HepG2 (cell line): Measurements from ENCODE around the gene ZFAND6. TPM values are rescaled to one million over a fixed set of nuclear protein-coding genes. Genes with fewer than 3 reads are reported as not detected.

Experiments used
- ARID2 ChIP-seq: sonication (generic); formaldehyde crosslinking; IDR thresholded peaks from 2 replicates; pipeline ENCODE4 v1.8.1; 2022; ENCODE audit warnings: mild to moderate bottlenecking, missing genetic modification reagents, borderline replicate concordance
- FOXC1 ChIP-seq: sonication (generic); formaldehyde crosslinking; IDR thresholded peaks from 2 replicates; pipeline ENCODE4 v1.8.0; 2022; ENCODE audit warnings: mild to moderate bottlenecking, missing genetic modification reagents, borderline replicate concordance
- HDAC1 ChIP-seq: sonication (generic); formaldehyde crosslinking; IDR thresholded peaks from 2 replicates; pipeline ENCODE4 v1.5.1; 2020; ENCODE audit warnings: mild to moderate bottlenecking, missing genetic modification reagents
- MBNL3 ChIP-seq: fragments of 250-450 bp; sonication (Bioruptor Pico); conservative IDR thresholded peaks from 2 replicates; pipeline ENCODE4 v1.8.0; 2022; ENCODE audit warnings: mild to moderate bottlenecking, inconsistent platforms
- NFKB2 ChIP-seq: sonication (generic); formaldehyde crosslinking; IDR thresholded peaks from 2 replicates; pipeline ENCODE4 v1.4.0; 2020; ENCODE audit warnings: missing genetic modification reagents, borderline replicate concordance
- POGZ ChIP-seq: sonication (generic); formaldehyde crosslinking; IDR thresholded peaks from 2 replicates; pipeline ENCODE4 v1.4.0; 2020; ENCODE audit warnings: mild to moderate bottlenecking, missing genetic modification reagents
- POLR2G ChIP-seq: fragments of 200-400 bp; formaldehyde crosslinking; IDR thresholded peaks from 2 replicates; pipeline ENCODE4 v1.6.1; 2018; ENCODE audit warnings: mild to moderate bottlenecking, low read depth, low read length, moderate library complexity
- RBFOX2 ChIP-seq: fragments of 200-400 bp; formaldehyde crosslinking; IDR thresholded peaks from 2 replicates; pipeline ENCODE4 v1.6.1; 2017; ENCODE audit warnings: low read depth, mild to moderate bottlenecking, low read length
- RXRA ChIP-seq: sonication (generic); formaldehyde crosslinking; IDR thresholded peaks from 2 replicates; pipeline ENCODE4 v1.5.1; 2020; ENCODE audit warnings: missing genetic modification reagents
- SALL2 ChIP-seq: sonication (generic); formaldehyde crosslinking; IDR thresholded peaks from 2 replicates; pipeline ENCODE4 v1.8.1; 2023; ENCODE audit warnings: mild to moderate bottlenecking, missing genetic modification reagents, inconsistent platforms
- SMAD3 ChIP-seq: sonication (generic); formaldehyde crosslinking; IDR thresholded peaks from 2 replicates; pipeline ENCODE4 v1.4.0; 2020; ENCODE audit warnings: missing genetic modification reagents
- TBX2 ChIP-seq: sonication (generic); formaldehyde crosslinking; IDR thresholded peaks from 2 replicates; pipeline ENCODE4 v1.5.0; 2020; ENCODE audit warnings: missing genetic modification reagents, mild to moderate bottlenecking, borderline replicate concordance
- ZFP90 ChIP-seq: sonication (generic); formaldehyde crosslinking; IDR thresholded peaks from 2 replicates; pipeline ENCODE4 v1.8.0; 2022; ENCODE audit warnings: missing genetic modification reagents, mild to moderate bottlenecking, inconsistent platforms, borderline replicate concordance
- ZNF225 ChIP-seq: sonication (generic); formaldehyde crosslinking; IDR thresholded peaks from 2 replicates; pipeline ENCODE4 v1.4.0; 2020; ENCODE audit warnings: mild to moderate bottlenecking, missing genetic modification reagents
- ZNF383 ChIP-seq: sonication (generic); formaldehyde crosslinking; IDR thresholded peaks from 2 replicates; pipeline ENCODE4 v1.4.0; 2020; ENCODE audit warnings: missing genetic modification reagents, mild to moderate bottlenecking, borderline replicate concordance
- polyA plus RNA-seq, 8 experiments: library from polyadenylated mRNA; depleted of rRNA in 3 of 8; stranded (reverse) in 7 of 8; unstranded in 1 of 8; fragments of >200 nt; fragmentation: Illumina TruSeq in 4 of 8; extraction: Trizol in 4 of 8; gene quantifications; 2 replicates each; pipeline versions ENCODE4 v1.2.1 to v1.2.3, GENCODE V29; 2011 to 2016; ENCODE audit warnings: low read depth in 4 of 8, missing spikeins in 1 of 8, mixed read lengths in 1 of 8; ENCODE audit not compliant: insufficient read depth in 1 of 8
- total RNA-seq, 5 experiments: library from RNA; depleted of rRNA; stranded (reverse); fragments of >200 nt; fragmentation: Illumina TruSeq; extraction: Trizol; gene quantifications; 2 replicates each; pipeline ENCODE4 v1.2.3, GENCODE V29; 2016; ENCODE audit warnings: low read depth in 1 of 5
- TF ChIP-seq, protein P1 (sequence below), 2 experiments: sonication (generic) in 1 of 2; formaldehyde crosslinking in 1 of 2; IDR thresholded peaks; 2 replicates each; pipeline versions ENCODE4 v1.4.0 to v1.6.1; 2018 to 2020; ENCODE audit warnings: missing genetic modification reagents in 2 of 2, borderline replicate concordance in 1 of 2, low read depth in 1 of 2, mild to moderate bottlenecking in 1 of 2, missing biosample characterization in 1 of 2
- TF ChIP-seq, protein P2 (sequence below): sonication (generic); formaldehyde crosslinking; IDR thresholded peaks from 2 replicates; pipeline ENCODE4; 2020; ENCODE audit warnings: missing genetic modification reagents, mild to moderate bottlenecking, borderline replicate concordance
- TF ChIP-seq, protein P3 (sequence below): sonication (generic); formaldehyde crosslinking; IDR thresholded peaks from 2 replicates; pipeline ENCODE4 v1.4.0; 2020; ENCODE audit warnings: mild to moderate bottlenecking, missing genetic modification reagents
- TF ChIP-seq, protein P4 (sequence below): sonication (generic); formaldehyde crosslinking; IDR thresholded peaks from 2 replicates; pipeline ENCODE4 v1.8.1; 2023; ENCODE audit warnings: mild to moderate bottlenecking, missing genetic modification reagents

The ZFAND6 gene
- total and polyA plus RNA-seq, 2 of the 13 experiments (the other 11 are each of a cell fraction or from before 2014, with no cell fraction given) = 84.2 to 115 TPM

DNA sequence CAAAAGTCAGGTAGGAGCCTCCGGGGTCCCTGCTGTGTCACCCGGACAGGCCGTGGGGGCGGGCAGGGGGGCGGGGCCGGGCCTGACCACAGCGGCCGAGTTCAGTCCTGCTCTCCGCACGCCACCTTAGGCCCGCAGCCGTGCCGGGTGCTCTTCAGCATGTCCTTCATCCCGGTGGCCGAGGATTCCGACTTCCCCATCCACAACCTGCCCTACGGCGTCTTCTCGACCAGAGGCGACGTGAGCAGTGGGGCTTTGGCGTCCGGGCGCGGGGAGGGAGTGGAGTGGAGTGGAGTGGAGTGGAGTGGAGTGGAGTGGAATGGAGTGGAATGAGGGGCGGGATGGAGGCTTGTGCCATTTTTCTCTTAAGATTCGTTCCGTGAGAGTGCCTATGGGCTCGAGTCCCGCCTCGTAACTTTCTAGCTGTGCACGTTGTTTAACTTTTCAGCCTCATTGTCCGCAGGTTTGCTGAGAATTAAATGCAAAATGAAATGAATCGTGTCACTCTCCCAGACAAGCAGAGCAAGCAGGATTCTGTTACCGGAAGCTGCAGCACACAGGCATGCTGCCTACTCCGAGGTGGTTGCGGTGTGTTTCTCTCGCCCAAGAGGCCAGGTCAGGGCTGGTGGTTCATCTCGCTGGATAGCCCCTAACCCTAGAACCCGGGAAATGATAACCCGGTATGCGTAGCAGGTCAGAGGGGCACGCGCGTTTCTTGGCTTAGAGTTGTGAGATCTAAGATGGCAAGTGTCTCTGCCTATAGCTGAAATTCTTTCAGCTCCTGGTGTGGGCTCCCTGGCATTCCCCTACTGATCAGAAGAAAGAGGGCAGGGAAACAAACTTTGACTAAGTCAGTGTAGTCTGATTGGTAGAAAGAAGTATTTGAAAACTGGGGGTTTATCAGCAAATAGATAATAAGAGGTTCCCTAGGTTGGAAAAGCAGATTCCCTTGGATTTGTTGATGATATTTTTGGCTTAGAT, 93.7 kb downstream of the ZFAND6 start, which contains the start of gene FAH (continued):
- TF ChIP-seq, protein P1, sequence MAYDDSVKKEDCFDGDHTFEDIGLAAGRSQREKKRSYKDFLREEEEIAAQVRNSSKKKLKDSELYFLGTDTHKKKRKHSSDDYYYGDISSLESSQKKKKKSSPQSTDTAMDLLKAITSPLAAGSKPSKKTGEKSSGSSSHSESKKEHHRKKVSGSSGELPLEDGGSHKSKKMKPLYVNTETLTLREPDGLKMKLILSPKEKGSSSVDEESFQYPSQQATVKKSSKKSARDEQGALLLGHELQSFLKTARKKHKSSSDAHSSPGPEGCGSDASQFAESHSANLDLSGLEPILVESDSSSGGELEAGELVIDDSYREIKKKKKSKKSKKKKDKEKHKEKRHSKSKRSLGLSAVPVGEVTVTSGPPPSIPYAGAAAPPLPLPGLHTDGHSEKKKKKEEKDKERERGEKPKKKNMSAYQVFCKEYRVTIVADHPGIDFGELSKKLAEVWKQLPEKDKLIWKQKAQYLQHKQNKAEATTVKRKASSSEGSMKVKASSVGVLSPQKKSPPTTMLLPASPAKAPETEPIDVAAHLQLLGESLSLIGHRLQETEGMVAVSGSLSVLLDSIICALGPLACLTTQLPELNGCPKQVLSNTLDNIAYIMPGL (CRISPR knock-in tag; IDR thresholded peaks at IDR 0.05; ENCODE audit: borderline replicate concordance in 1 of 2, low read depth in 1 of 2) = 0 out of 4 replicates have a peak, but pooled peaks of 1 of the 2 experiments have one; percentile 45
- TF ChIP-seq FOXC1 (CRISPR knock-in tag) = peak; percentile 86
- peak; percentile 72 for TF ChIP-seq POLR2G
- peak; percentile 53; the same call in 1 of the 2 replicates for TF ChIP-seq TBX2 (CRISPR knock-in tag)
- no peak for TF ChIP-seq MBNL3 (CRISPR knock-in tag)
- peak; percentile 74; the same call in 1 of the 2 replicates for TF ChIP-seq POGZ (CRISPR knock-in tag)
- 0 out of 2 replicates have a peak, but pooled peaks have one; percentile 84 for TF ChIP-seq ARID2 (CRISPR knock-in tag)
- peak; percentile 43 for TF ChIP-seq SALL2 (CRISPR knock-in tag)
- peak; percentile 67; the same call in 1 of the 2 replicates for TF ChIP-seq NFKB2 (CRISPR knock-in tag)
- peak; percentile 74 for TF ChIP-seq HDAC1 (CRISPR knock-in tag)
- TF ChIP-seq ZNF383 = no peak
- TF ChIP-seq, protein P2, sequence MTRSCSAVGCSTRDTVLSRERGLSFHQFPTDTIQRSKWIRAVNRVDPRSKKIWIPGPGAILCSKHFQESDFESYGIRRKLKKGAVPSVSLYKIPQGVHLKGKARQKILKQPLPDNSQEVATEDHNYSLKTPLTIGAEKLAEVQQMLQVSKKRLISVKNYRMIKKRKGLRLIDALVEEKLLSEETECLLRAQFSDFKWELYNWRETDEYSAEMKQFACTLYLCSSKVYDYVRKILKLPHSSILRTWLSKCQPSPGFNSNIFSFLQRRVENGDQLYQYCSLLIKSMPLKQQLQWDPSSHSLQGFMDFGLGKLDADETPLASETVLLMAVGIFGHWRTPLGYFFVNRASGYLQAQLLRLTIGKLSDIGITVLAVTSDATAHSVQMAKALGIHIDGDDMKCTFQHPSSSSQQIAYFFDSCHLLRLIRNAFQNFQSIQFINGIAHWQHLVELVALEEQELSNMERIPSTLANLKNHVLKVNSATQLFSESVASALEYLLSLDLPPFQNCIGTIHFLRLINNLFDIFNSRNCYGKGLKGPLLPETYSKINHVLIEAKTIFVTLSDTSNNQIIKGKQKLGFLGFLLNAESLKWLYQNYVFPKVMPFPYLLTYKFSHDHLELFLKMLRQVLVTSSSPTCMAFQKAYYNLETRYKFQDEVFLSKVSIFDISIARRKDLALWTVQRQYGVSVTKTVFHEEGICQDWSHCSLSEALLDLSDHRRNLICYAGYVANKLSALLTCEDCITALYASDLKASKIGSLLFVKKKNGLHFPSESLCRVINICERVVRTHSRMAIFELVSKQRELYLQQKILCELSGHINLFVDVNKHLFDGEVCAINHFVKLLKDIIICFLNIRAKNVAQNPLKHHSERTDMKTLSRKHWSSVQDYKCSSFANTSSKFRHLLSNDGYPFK (CRISPR knock-in tag) = peak; percentile 36; the same call in 1 of the 2 replicates
- peak; percentile 71; the same call in 1 of the 2 replicates for TF ChIP-seq ZNF225 (CRISPR knock-in tag)
- TF ChIP-seq, protein P3, sequence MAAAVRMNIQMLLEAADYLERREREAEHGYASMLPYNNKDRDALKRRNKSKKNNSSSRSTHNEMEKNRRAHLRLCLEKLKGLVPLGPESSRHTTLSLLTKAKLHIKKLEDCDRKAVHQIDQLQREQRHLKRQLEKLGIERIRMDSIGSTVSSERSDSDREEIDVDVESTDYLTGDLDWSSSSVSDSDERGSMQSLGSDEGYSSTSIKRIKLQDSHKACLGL (CRISPR knock-in tag) = peak; percentile 83
- peak; percentile 53 for TF ChIP-seq RBFOX2
- TF ChIP-seq RXRA (CRISPR knock-in tag) = 0 out of 2 replicates have a peak, but pooled peaks have one; percentile 41
- TF ChIP-seq SMAD3 (CRISPR knock-in tag) = no peak
- peak; percentile 55; the same call in 1 of the 2 replicates for TF ChIP-seq ZFP90 (CRISPR knock-in tag)
- TF ChIP-seq, protein P4, sequence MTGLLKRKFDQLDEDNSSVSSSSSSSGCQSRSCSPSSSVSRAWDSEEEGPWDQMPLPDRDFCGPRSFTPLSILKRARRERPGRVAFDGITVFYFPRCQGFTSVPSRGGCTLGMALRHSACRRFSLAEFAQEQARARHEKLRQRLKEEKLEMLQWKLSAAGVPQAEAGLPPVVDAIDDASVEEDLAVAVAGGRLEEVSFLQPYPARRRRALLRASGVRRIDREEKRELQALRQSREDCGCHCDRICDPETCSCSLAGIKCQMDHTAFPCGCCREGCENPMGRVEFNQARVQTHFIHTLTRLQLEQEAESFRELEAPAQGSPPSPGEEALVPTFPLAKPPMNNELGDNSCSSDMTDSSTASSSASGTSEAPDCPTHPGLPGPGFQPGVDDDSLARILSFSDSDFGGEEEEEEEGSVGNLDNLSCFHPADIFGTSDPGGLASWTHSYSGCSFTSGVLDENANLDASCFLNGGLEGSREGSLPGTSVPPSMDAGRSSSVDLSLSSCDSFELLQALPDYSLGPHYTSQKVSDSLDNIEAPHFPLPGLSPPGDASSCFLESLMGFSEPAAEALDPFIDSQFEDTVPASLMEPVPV = 0 out of 2 replicates have a peak, but pooled peaks have one; percentile 18
